HG02623 (cell line): ENCODE data around the gene ATF6B.
"Not testable (repeated sequence)": the region's sequence is repeated elsewhere in the genome, so short reads cannot be mapped to it uniquely, and the experiment has no call there.

Experiments
- ATAC-seq: cut with Tn5 transposase; IDR thresholded peaks from one replicate; pipeline ENCODE4 v1.9.1; 2021; ENCODE audit warnings: moderate library complexity; ENCODE audit not compliant: unreplicated experiment

Gene ATF6B

GRCh38 chr6:32108727-32109113 lies 19.3 kb downstream of the ATF6B start:
- ATAC-seq, result no peak

- no peak for ATAC-seq
Measured at GRCh38 chr6:32108094-32108627, 19.9 kb downstream of the ATF6B start.

GRCh38 chr6:32107406-32107805 lies 20.6 kb downstream of the ATF6B start:
- ATAC-seq, result no peak

- no peak for ATAC-seq
Measured at GRCh38 chr6:32105433-32105832, 22.6 kb downstream of the ATF6B start.

- no peak for ATAC-seq
Measured at GRCh38 chr6:32102255-32102654, 25.8 kb downstream of the ATF6B start.

GRCh38 chr6:32100251-32100650 lies 27.8 kb downstream of the ATF6B start:
- ATAC-seq, result not testable (repeated sequence)

GRCh38 chr6:32097364-32097763 lies 30.7 kb downstream of the ATF6B start:
- ATAC-seq, result no peak

GRCh38 chr6:32096394-32097258 lies 31.4 kb downstream of the ATF6B start:
- ATAC-seq, result no peak

- no peak for ATAC-seq
Measured at GRCh38 chr6:32096087-32096393, 32.0 kb downstream of the ATF6B start.

- ATAC-seq, result no peak
Measured at GRCh38 chr6:32095338-32096086, 32.5 kb downstream of the ATF6B start.

GRCh38 chr6:32092760-32093497 lies 35.1 kb downstream of the ATF6B start:
- ATAC-seq, result no peak

- ATAC-seq, result no peak
Measured at GRCh38 chr6:32089082-32089828, 38.8 kb downstream of the ATF6B start.

- ATAC-seq, result no peak
Measured at GRCh38 chr6:32088487-32089049, 39.5 kb downstream of the ATF6B start.

GRCh38 chr6:32087574-32088486 lies 40.2 kb downstream of the ATF6B start:
- no peak for ATAC-seq

- no peak for ATAC-seq
Measured at GRCh38 chr6:32086661-32087573, 41.1 kb downstream of the ATF6B start.

- ATAC-seq, result no peak
Measured at GRCh38 chr6:32085759-32086459, 42.1 kb downstream of the ATF6B start.

GRCh38 chr6:32084780-32085179 lies 43.3 kb downstream of the ATF6B start:
- no peak for ATAC-seq
